HEK293 (cell line): ENCODE data around the gene TRPM7.

Source experiments
- CTCF ChIA-PET: fragments of 350-600 bp; formaldehyde crosslinking; extraction: SDS; loops from one replicate; lab custom pipeline; 2021; ENCODE audit warnings: antibody characterized with exemption; lab: Yijun Ruan, JAX
- POLR2A ChIA-PET: fragments of 300-600 bp; formaldehyde crosslinking; extraction: SDS; loops from one replicate; lab custom pipeline; 2020; ENCODE audit warnings: antibody characterized with exemption, inconsistent platforms; lab: Yijun Ruan, JAX
- H3K27ac ChIP-seq: fragments of 200-500 bp; sonication (Bioruptor generic); 2 replicates; pipeline ENCODE4 v1.5.1; 2014; ENCODE audit warnings: low read depth, low read length, control low read depth, inconsistent platforms; ENCODE audit errors: extremely low read depth
- H3K36me3 ChIP-seq, 2 experiments: fragments of 200-500 bp in 1 of 2; sonication (Bioruptor generic) in 1 of 2; 1 replicate in 1 of 2; 2 replicates in 1 of 2; pipeline ENCODE4 v1.5.1; 2014 to 2017; ENCODE audit warnings: inconsistent platforms in 2 of 2, low read length in 2 of 2; ENCODE audit not compliant: control insufficient read depth in 2 of 2, insufficient read depth in 1 of 2
- H3K4me1 ChIP-seq: fragments of 200-500 bp; sonication (Bioruptor generic); 2 replicates; pipeline ENCODE4 v1.5.1; 2014; ENCODE audit warnings: mild to moderate bottlenecking, low read length, inconsistent platforms; ENCODE audit not compliant: control insufficient read depth, insufficient read depth
- H3K4me3 ChIP-seq: 2 replicates; pipeline ENCODE4 v1.5.1; 2011; ENCODE audit warnings: low read depth, mild to moderate bottlenecking, control low read depth, low read length, moderate library complexity
- H3K9me3 ChIP-seq: fragments of 200-500 bp; sonication (Bioruptor generic); 2 replicates; pipeline ENCODE4 v1.5.1; 2014; ENCODE audit warnings: low read depth, low read length, inconsistent platforms; ENCODE audit not compliant: control insufficient read depth, insufficient read depth
- BCL11A ChIP-seq: fragments of 450-650 bp; formaldehyde crosslinking; IDR thresholded peaks from 2 replicates; pipeline ENCODE4 v1.5.1; 2016; ENCODE audit warnings: low read depth, missing biosample characterization, missing genetic modification characterization
- BCL11B ChIP-seq: fragments of 450-650 bp; formaldehyde crosslinking; IDR thresholded peaks from 2 replicates; pipeline ENCODE4 v1.5.1; 2016; ENCODE audit warnings: low read depth, missing biosample characterization, missing genetic modification characterization
- SP7 ChIP-seq: fragments of 450-650 bp; formaldehyde crosslinking; IDR thresholded peaks from 2 replicates; pipeline ENCODE4 v1.5.1; 2016; ENCODE audit warnings: missing biosample characterization, missing genetic modification characterization
- ZNF239 ChIP-seq: fragments of 450-650 bp; formaldehyde crosslinking; IDR thresholded peaks from 2 replicates; pipeline ENCODE4 v1.5.1; 2016; ENCODE audit warnings: missing biosample characterization, missing genetic modification characterization
- ZNF266 ChIP-seq: fragments of 450-650 bp; formaldehyde crosslinking; IDR thresholded peaks from 2 replicates; pipeline ENCODE4 v1.5.1; 2016; ENCODE audit warnings: missing biosample characterization, missing genetic modification characterization, low read depth
- ZNF350 ChIP-seq: fragments of 450-650 bp; formaldehyde crosslinking; IDR thresholded peaks from 2 replicates; pipeline ENCODE4 v1.5.0; 2017; ENCODE audit warnings: missing biosample characterization, mild to moderate bottlenecking, missing genetic modification characterization
- ZNF416 ChIP-seq: fragments of 450-650 bp; formaldehyde crosslinking; IDR thresholded peaks from 2 replicates; pipeline ENCODE4 v1.5.1; 2016; ENCODE audit warnings: missing biosample characterization, missing genetic modification characterization
- ZNF433 ChIP-seq: fragments of 450-650 bp; formaldehyde crosslinking; IDR thresholded peaks from 2 replicates; pipeline ENCODE4 v1.5.1; 2016; ENCODE audit warnings: missing biosample characterization, missing genetic modification characterization, low read depth
- ZNF558 ChIP-seq: fragments of 450-650 bp; formaldehyde crosslinking; IDR thresholded peaks from 2 replicates; pipeline ENCODE4 v1.5.1; 2016; ENCODE audit warnings: missing biosample characterization, missing genetic modification characterization
- ZNF610 ChIP-seq: fragments of 450-650 bp; formaldehyde crosslinking; IDR thresholded peaks from 2 replicates; pipeline ENCODE4 v1.5.1; 2016; ENCODE audit warnings: missing biosample characterization, missing genetic modification characterization, borderline replicate concordance
- ZNF677 ChIP-seq: fragments of 450-650 bp; IDR thresholded peaks from 2 replicates; pipeline ENCODE4 v1.5.0; 2018; ENCODE audit warnings: missing biosample characterization, mild to moderate bottlenecking, missing genetic modification characterization, moderate library complexity
- ZSCAN30 ChIP-seq: fragments of 450-650 bp; IDR thresholded peaks from 2 replicates; pipeline ENCODE4 v1.5.1; 2018; ENCODE audit warnings: missing biosample characterization, mild to moderate bottlenecking, missing genetic modification characterization, moderate library complexity
- TF ChIP-seq, protein P1 (sequence below): fragments of 450-650 bp; formaldehyde crosslinking; IDR thresholded peaks from 2 replicates; pipeline ENCODE4 v1.5.1; 2017; ENCODE audit warnings: missing biosample characterization, missing genetic modification characterization
- TF ChIP-seq, protein P2 (sequence below): fragments of 450-650 bp; formaldehyde crosslinking; IDR thresholded peaks from 2 replicates; pipeline ENCODE4 v1.5.1; 2016; ENCODE audit warnings: missing biosample characterization, missing genetic modification characterization
- TF ChIP-seq, protein P3 (sequence below): fragments of 450-650 bp; formaldehyde crosslinking; IDR thresholded peaks from 2 replicates; pipeline ENCODE4 v1.5.1; 2016; ENCODE audit warnings: missing biosample characterization, missing genetic modification characterization
- TF ChIP-seq, protein P4 (sequence below): fragments of 450-650 bp; formaldehyde crosslinking; IDR thresholded peaks from 2 replicates; pipeline ENCODE4 v1.5.1; 2016; ENCODE audit warnings: missing biosample characterization, missing genetic modification characterization
- TF ChIP-seq, protein P5 (sequence below): fragments of 450-650 bp; formaldehyde crosslinking; IDR thresholded peaks from 2 replicates; pipeline ENCODE4 v1.5.1; 2016; ENCODE audit warnings: missing biosample characterization, missing genetic modification characterization

TRPM7 gene, protein sequence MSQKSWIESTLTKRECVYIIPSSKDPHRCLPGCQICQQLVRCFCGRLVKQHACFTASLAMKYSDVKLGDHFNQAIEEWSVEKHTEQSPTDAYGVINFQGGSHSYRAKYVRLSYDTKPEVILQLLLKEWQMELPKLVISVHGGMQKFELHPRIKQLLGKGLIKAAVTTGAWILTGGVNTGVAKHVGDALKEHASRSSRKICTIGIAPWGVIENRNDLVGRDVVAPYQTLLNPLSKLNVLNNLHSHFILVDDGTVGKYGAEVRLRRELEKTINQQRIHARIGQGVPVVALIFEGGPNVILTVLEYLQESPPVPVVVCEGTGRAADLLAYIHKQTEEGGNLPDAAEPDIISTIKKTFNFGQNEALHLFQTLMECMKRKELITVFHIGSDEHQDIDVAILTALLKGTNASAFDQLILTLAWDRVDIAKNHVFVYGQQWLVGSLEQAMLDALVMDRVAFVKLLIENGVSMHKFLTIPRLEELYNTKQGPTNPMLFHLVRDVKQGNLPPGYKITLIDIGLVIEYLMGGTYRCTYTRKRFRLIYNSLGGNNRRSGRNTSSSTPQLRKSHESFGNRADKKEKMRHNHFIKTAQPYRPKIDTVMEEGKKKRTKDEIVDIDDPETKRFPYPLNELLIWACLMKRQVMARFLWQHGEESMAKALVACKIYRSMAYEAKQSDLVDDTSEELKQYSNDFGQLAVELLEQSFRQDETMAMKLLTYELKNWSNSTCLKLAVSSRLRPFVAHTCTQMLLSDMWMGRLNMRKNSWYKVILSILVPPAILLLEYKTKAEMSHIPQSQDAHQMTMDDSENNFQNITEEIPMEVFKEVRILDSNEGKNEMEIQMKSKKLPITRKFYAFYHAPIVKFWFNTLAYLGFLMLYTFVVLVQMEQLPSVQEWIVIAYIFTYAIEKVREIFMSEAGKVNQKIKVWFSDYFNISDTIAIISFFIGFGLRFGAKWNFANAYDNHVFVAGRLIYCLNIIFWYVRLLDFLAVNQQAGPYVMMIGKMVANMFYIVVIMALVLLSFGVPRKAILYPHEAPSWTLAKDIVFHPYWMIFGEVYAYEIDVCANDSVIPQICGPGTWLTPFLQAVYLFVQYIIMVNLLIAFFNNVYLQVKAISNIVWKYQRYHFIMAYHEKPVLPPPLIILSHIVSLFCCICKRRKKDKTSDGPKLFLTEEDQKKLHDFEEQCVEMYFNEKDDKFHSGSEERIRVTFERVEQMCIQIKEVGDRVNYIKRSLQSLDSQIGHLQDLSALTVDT (N-terminal part only)

DNA sequence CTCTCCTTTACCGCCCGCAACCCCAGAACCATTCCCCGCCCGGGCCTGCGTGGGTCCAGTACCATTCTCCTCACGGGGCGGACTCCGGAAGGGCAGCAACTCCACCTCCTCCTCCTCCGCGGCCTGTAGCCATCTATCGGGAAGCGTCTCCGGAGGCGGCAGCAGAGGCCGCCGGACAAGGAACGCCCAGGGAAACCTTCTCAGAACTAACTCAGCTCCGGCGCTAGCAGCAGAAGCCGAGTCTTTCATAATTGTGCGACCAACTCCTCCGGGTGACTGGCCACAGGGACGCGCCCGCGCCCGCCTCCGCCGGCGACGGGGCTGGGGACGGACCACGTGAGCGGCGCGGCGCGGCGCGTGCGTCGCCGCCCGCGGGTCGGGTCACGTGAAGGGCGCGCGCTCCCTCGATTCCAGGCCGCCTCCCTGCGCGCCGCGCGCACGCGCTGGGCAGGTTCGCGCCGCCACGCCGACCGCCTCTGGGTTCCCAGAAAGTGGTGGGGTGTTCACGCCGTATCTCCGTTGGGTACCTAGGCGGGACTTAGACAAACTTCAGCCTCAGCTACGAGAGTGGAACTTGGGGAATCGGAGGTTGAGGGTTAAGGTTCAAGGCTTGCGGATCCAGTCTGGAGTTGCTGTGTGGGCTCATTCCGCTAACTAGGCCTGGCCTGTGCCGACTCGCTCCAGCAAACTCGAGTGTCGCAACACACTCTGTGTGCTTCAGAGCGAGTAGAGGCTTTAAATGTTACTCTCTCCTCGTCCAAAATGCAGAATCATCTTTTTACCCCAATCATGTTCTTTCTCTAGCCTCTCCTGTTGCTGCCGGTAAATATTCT, at the start of gene TRPM7:
TRPM7 (minus strand) TSS at position 329 of the 833 bp plus-strand sequence; CDS start at position 65, 264 bp downstream.
- Histone ChIP-seq H3K4me1 (no peaks in the 10 kb centered on the region), H3K4me3 (peak within 1 kb of the TSS; percentile 74), H3K36me3 (peaks cover 0 to 3% of the 10 kb centered on the region in 2 experiments; a peak in 1 of 3 replicates), H3K9me3 (no peaks in the 10 kb centered on the region), H3K27ac (peak within 1 kb of the TSS; percentile 95)
- ChIA-PET POLR2A (interaction anchor here (0.6 to 1.4 kb wide), 2 partner anchors 9 to 65 kb away, joined by 4 read pairs; no protein-coding TSS in a partner anchor), CTCF (interaction anchor here (0.6 kb wide), 1 partner anchor 467 kb away, joined by 3 read pairs; no protein-coding TSS in a partner anchor)
- peak; percentile 53 for TF ChIP-seq SP7 (tag by site-specific recombination)
- no peak for TF ChIP-seq ZNF677 (tag by site-specific recombination)
- TF ChIP-seq, protein P1, sequence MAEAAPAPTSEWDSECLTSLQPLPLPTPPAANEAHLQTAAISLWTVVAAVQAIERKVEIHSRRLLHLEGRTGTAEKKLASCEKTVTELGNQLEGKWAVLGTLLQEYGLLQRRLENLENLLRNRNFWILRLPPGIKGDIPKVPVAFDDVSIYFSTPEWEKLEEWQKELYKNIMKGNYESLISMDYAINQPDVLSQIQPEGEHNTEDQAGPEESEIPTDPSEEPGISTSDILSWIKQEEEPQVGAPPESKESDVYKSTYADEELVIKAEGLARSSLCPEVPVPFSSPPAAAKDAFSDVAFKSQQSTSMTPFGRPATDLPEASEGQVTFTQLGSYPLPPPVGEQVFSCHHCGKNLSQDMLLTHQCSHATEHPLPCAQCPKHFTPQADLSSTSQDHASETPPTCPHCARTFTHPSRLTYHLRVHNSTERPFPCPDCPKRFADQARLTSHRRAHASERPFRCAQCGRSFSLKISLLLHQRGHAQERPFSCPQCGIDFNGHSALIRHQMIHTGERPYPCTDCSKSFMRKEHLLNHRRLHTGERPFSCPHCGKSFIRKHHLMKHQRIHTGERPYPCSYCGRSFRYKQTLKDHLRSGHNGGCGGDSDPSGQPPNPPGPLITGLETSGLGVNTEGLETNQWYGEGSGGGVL (tag by site-specific recombination): 0 out of 2 replicates have a peak, but pooled peaks have one; percentile 22
- no peak for TF ChIP-seq BCL11B (tag by site-specific recombination)
- peak; percentile 62 for TF ChIP-seq ZSCAN30
- no peak for TF ChIP-seq ZNF416 (tag by site-specific recombination)
- no peak for TF ChIP-seq ZNF433
- TF ChIP-seq, protein P2, sequence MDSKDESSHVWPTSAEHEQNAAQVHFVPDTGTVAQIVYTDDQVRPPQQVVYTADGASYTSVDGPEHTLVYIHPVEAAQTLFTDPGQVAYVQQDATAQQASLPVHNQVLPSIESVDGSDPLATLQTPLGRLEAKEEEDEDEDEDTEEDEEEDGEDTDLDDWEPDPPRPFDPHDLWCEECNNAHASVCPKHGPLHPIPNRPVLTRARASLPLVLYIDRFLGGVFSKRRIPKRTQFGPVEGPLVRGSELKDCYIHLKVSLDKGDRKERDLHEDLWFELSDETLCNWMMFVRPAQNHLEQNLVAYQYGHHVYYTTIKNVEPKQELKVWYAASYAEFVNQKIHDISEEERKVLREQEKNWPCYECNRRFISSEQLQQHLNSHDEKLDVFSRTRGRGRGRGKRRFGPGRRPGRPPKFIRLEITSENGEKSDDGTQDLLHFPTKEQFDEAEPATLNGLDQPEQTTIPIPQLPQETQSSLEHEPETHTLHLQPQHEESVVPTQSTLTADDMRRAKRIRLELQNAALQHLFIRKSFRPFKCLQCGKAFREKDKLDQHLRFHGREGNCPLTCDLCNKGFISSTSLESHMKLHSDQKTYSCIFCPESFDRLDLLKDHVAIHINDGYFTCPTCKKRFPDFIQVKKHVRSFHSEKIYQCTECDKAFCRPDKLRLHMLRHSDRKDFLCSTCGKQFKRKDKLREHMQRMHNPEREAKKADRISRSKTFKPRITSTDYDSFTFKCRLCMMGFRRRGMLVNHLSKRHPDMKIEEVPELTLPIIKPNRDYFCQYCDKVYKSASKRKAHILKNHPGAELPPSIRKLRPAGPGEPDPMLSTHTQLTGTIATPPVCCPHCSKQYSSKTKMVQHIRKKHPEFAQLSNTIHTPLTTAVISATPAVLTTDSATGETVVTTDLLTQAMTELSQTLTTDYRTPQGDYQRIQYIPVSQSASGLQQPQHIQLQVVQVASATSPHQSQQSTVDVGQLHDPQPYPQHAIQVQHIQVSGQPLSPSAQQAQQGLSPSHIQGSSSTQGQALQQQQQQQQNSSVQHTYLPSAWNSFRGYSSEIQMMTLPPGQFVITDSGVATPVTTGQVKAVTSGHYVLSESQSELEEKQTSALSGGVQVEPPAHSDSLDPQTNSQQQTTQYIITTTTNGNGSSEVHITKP (tag by site-specific recombination): peak; percentile 42
- TF ChIP-seq, protein P3, sequence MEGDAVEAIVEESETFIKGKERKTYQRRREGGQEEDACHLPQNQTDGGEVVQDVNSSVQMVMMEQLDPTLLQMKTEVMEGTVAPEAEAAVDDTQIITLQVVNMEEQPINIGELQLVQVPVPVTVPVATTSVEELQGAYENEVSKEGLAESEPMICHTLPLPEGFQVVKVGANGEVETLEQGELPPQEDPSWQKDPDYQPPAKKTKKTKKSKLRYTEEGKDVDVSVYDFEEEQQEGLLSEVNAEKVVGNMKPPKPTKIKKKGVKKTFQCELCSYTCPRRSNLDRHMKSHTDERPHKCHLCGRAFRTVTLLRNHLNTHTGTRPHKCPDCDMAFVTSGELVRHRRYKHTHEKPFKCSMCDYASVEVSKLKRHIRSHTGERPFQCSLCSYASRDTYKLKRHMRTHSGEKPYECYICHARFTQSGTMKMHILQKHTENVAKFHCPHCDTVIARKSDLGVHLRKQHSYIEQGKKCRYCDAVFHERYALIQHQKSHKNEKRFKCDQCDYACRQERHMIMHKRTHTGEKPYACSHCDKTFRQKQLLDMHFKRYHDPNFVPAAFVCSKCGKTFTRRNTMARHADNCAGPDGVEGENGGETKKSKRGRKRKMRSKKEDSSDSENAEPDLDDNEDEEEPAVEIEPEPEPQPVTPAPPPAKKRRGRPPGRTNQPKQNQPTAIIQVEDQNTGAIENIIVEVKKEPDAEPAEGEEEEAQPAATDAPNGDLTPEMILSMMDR (tag by site-specific recombination): no peak
- no peak for TF ChIP-seq ZNF239 (tag by site-specific recombination)
- TF ChIP-seq ZNF610 (tag by site-specific recombination): no peak
- no peak for TF ChIP-seq ZNF266 (tag by site-specific recombination)
- no peak for TF ChIP-seq BCL11A
- no peak for TF ChIP-seq ZNF558
- no peak for TF ChIP-seq ZNF350 (tag by site-specific recombination)
- TF ChIP-seq, protein P4, sequence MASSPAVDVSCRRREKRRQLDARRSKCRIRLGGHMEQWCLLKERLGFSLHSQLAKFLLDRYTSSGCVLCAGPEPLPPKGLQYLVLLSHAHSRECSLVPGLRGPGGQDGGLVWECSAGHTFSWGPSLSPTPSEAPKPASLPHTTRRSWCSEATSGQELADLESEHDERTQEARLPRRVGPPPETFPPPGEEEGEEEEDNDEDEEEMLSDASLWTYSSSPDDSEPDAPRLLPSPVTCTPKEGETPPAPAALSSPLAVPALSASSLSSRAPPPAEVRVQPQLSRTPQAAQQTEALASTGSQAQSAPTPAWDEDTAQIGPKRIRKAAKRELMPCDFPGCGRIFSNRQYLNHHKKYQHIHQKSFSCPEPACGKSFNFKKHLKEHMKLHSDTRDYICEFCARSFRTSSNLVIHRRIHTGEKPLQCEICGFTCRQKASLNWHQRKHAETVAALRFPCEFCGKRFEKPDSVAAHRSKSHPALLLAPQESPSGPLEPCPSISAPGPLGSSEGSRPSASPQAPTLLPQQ: 0 out of 2 replicates have a peak, but pooled peaks have one; percentile 19
- TF ChIP-seq, protein P5, sequence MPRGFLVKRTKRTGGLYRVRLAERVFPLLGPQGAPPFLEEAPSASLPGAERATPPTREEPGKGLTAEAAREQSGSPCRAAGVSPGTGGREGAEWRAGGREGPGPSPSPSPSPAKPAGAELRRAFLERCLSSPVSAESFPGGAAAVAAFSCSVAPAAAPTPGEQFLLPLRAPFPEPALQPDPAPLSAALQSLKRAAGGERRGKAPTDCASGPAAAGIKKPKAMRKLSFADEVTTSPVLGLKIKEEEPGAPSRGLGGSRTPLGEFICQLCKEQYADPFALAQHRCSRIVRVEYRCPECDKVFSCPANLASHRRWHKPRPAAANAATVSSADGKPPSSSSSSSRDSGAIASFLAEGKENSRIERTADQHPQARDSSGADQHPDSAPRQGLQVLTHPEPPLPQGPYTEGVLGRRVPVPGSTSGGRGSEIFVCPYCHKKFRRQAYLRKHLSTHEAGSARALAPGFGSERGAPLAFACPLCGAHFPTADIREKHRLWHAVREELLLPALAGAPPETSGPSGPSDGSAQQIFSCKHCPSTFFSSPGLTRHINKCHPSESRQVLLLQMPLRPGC (tag by site-specific recombination): no peak
